Smooth muscle cell (in vitro differentiated cells): ENCODE measurements around the gene STARD13. TPM values are rescaled to one million over a fixed set of nuclear protein-coding genes. Genes with fewer than 3 reads are reported as not detected.
A peak's percentile ranks its signal among the peaks of the same experiment; 100 is the strongest.

Experiments
- DNase-seq: peaks from one replicate; lab custom pipeline; 2025; ENCODE audit not compliant: unreplicated experiment; lab: John Stamatoyannopoulos, UW
- H2AFZ ChIP-seq: fragments of 200-600 bp; sonication (generic); 2 replicates; pipeline ENCODE4 v1.6.0; 2016; ENCODE audit warnings: antibody characterized with exemption, low read depth, mild to moderate bottlenecking
- H3F3A ChIP-seq: fragments of 200-600 bp; sonication (generic); 2 replicates; pipeline ENCODE4 v1.6.0; 2017; ENCODE audit warnings: antibody characterized with exemption, low read depth
- H3K27ac ChIP-seq: fragments of 200-600 bp; sonication (generic); 2 replicates; pipeline ENCODE4 v1.5.1; 2016; ENCODE audit warnings: low read depth, mild to moderate bottlenecking
- H3K27me3 ChIP-seq: fragments of 200-600 bp; sonication (generic); 2 replicates; pipeline ENCODE4 v1.6.1; 2016; ENCODE audit warnings: low read depth, mild to moderate bottlenecking
- H3K36me3 ChIP-seq: fragments of 200-600 bp; sonication (generic); 2 replicates; pipeline ENCODE4 v1.5.1; 2016; ENCODE audit warnings: low read depth
- H3K4me1 ChIP-seq: fragments of 200-600 bp; sonication (generic); 2 replicates; pipeline ENCODE4 v1.5.1; 2016; ENCODE audit warnings: low read depth
- H3K4me2 ChIP-seq: fragments of 200-600 bp; sonication (generic); 2 replicates; pipeline ENCODE4 v1.6.0; 2016; ENCODE audit warnings: mild to moderate bottlenecking
- H3K4me3 ChIP-seq: fragments of 200-600 bp; sonication (generic); 2 replicates; pipeline ENCODE4 v1.5.1; 2016; ENCODE audit warnings: mild to moderate bottlenecking
- H3K79me2 ChIP-seq: fragments of 200-600 bp; sonication (generic); 2 replicates; pipeline ENCODE4 v1.6.0; 2016; ENCODE audit warnings: low read depth, mild to moderate bottlenecking
- H3K9ac ChIP-seq: fragments of 200-600 bp; sonication (generic); 2 replicates; pipeline ENCODE4 v1.6.0; 2016; ENCODE audit warnings: low read depth
- H3K9me3 ChIP-seq: fragments of 200-600 bp; sonication (generic); replicated peaks from 2 replicates; pipeline ENCODE4 v1.5.1; 2016; ENCODE audit warnings: low read depth
- H4K20me1 ChIP-seq: fragments of 200-600 bp; sonication (generic); 2 replicates; pipeline ENCODE4 v1.6.0; 2016; ENCODE audit warnings: low read depth
- CTCF ChIP-seq: fragments of 200-600 bp; sonication (generic); IDR thresholded peaks from 2 replicates; pipeline ENCODE4 v1.5.1; 2017; ENCODE audit warnings: borderline replicate concordance, mild to moderate bottlenecking, antibody characterized with exemption; ENCODE audit not compliant: insufficient read depth, poor library complexity, severe bottlenecking
- WGBS: methylation state at CpG from one replicate; pipeline ENCODE4 v1.1.7; 2016; ENCODE audit warnings: low lambda C conversion rate; 5-methylcytosine and 5-hydroxymethylcytosine counted together
- polyA plus RNA-seq: library from polyadenylated mRNA; unstranded; fragments of >200 nt; fragmentation: Nextera tagmentation; extraction: Ambion mirVana; gene quantifications from 2 replicates; pipeline ENCODE4 v1.2.1, GENCODE V29; 2016
- total RNA-seq: library from RNA; depleted of rRNA; stranded (reverse); fragments of >200 nt; gene quantifications from 2 replicates; pipeline ENCODE4 v1.2.3, GENCODE V29; 2014

STARD13 gene
- total and polyA plus RNA-seq, 2 experiments from 2014 or later, result 12.4 to 18.8 TPM

- no peak for TF ChIP-seq CTCF
- H3K4me2 ChIP-seq, result peak overlapping the region; percentile 93
- H3K4me3 ChIP-seq, result peak overlapping the region; percentile 71
- no peaks in the 10 kb centered on the region for H3K9me3 ChIP-seq
- peak overlapping the region; percentile 99 for H3K27ac ChIP-seq
- 29% methylated on average over 5 of the region's 5 CpGs for WGBS
- peak overlapping the region; percentile 97 for H3K9ac ChIP-seq
- no peak for DNase-seq
- peaks cover 39% of the 10 kb centered on the region for H3K79me2 ChIP-seq
- H3K27me3 ChIP-seq, result no peaks in the 10 kb centered on the region
- no peaks in the 10 kb centered on the region for H4K20me1 ChIP-seq
- peak overlapping the region; percentile 3 for H2AFZ ChIP-seq
- H3K4me1 ChIP-seq, result peaks cover 19% of the 10 kb centered on the region
- peaks cover 21% of the 10 kb centered on the region for H3F3A ChIP-seq
- H3K36me3 ChIP-seq, result no peaks in the 10 kb centered on the region
These were observed 573 bp upstream of the STARD13 start for GRCh38 chr13:33286128-33286527.

GRCh38 chr13:33284916-33285315 lies 639 bp downstream of the STARD13 start:
- Histone ChIP-seq H3K4me3 (peak overlapping the region; percentile 71), H4K20me1 (no peaks in the 10 kb centered on the region), H3K27ac (peak overlapping the region; percentile 99), H3K27me3 (no peaks in the 10 kb centered on the region), H3K4me1 (peaks cover 26% of the 10 kb centered on the region), H3K36me3 (no peaks in the 10 kb centered on the region), H2AFZ (no peak overlapping the region), H3K9ac (peak overlapping the region; percentile 97), H3F3A (peaks cover 30% of the 10 kb centered on the region), H3K79me2 (peaks cover 39% of the 10 kb centered on the region), H3K4me2 (peak overlapping the region; percentile 93), H3K9me3 (no peaks in the 10 kb centered on the region)
- TF ChIP-seq CTCF, result no peak
- WGBS, result 11% methylated on average over 6 of the region's 6 CpGs
- DNase-seq, result no peak

- Histone ChIP-seq H3K27ac (peak overlapping the region; percentile 99), H3K4me3 (peak overlapping the region; percentile 71), H3F3A (peaks cover 30% of the 10 kb centered on the region), H3K9ac (peak overlapping the region; percentile 97), H4K20me1 (no peaks in the 10 kb centered on the region), H2AFZ (no peak overlapping the region), H3K4me2 (peak overlapping the region; percentile 93), H3K4me1 (peaks cover 26% of the 10 kb centered on the region), H3K79me2 (peaks cover 41% of the 10 kb centered on the region), H3K36me3 (no peaks in the 10 kb centered on the region), H3K9me3 (no peaks in the 10 kb centered on the region), H3K27me3 (no peaks in the 10 kb centered on the region)
- DNase-seq, result no peak
- 95% methylated on average over 1 of the region's 1 CpG for WGBS
- TF ChIP-seq CTCF, result no peak
These were observed 1.5 kb downstream of the STARD13 start for GRCh38 chr13:33284031-33284430.

DNA sequence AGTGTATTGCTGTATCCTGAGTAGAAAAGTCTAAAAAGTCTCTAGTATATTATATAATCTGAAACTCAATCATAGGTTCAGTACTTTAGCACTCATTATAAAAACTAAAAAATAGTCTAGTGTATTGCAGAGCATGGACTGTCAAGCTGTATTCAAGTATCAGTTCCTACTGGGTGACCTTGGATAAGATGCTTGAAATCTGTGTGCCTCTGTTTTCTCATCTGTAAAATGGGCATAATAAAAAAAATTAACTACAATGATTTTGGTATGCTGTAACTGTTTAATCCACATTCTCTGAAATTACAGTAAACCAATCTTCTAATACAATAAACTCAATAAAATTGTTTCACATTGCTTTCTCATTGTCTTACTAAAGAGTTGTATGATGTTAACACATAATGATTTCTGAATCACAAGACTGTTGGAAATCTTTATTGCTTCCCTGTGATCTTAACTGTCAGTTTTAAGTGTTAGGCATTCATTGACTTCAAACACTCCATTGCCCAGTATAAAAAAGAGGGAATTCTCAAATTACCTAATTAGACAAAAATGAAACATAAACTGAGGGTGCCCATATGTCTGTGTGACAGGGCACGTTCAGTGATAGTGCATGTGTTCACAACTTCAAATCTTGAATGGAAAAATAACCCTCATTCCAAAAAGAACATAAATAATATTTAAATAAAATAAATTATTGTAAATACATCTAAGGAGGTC lies 2.2 kb downstream of the STARD13 start:
- no peak overlapping the region for H2AFZ ChIP-seq
- no peak overlapping the region for H3K9ac ChIP-seq
- H3K27me3 ChIP-seq, result no peaks in the 10 kb centered on the region
- TF ChIP-seq CTCF, result no peak
- H3K9me3 ChIP-seq, result no peaks in the 10 kb centered on the region
- H3K4me1 ChIP-seq, result peaks cover 26% of the 10 kb centered on the region
- no peaks in the 10 kb centered on the region for H3K36me3 ChIP-seq
- H3K27ac ChIP-seq, result peak overlapping the region; percentile 99
- peaks cover 44% of the 10 kb centered on the region for H3K79me2 ChIP-seq
- no peaks in the 10 kb centered on the region for H4K20me1 ChIP-seq
- H3K4me3 ChIP-seq, result peak overlapping the region; percentile 71
- WGBS, result 71% methylated on average over 1 of the region's 1 CpG
- peaks cover 30% of the 10 kb centered on the region for H3F3A ChIP-seq
- no peak for DNase-seq
- peak overlapping the region; percentile 93 for H3K4me2 ChIP-seq
